CD4-positive, alpha-beta T cell treated with Interleukin-1 beta for 1 hour (primary cell): ENCODE data around the gene S100A1.
"Not testable (repeated sequence)": the region's sequence is repeated elsewhere in the genome, so short reads cannot be mapped to it uniquely, and the experiment has no call there.

Experiments used
- DNase-seq, 2 donors: peaks; one replicate each; pipeline ENCODE4 v3.0.0-alpha.2; 2020 to 2022

Gene S100A1

GRCh38 chr1:153659656-153660055 is 31.4 kb downstream of the S100A1 start:
- DNase-seq = no peak

- no peak for DNase-seq
Observed at GRCh38 chr1:153661111-153661708, 33.0 kb downstream of the S100A1 start.

GRCh38 chr1:153662269-153662668 is 34.0 kb downstream of the S100A1 start:
- no peak for DNase-seq

- no peak for DNase-seq
Observed at GRCh38 chr1:153663211-153663610, 35.0 kb downstream of the S100A1 start.

DNA sequence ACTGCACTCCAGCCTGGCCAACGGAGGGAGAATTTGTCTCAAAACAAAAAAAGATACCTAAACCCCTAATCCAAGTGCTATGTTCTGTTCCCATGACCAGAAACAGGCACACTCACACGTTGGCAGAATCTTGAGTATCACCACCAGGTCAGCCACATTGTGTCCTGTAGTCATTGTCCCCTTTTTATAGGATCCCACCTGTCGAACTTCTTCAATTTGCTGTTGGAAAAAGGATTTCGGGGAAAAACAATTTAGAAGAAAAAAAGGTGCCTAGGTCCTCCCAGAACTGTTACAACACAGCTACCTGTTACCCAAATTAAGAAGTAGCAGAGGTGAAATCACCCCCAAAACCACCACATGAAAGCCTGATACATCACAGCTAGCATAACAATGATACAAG is 39.2 kb downstream of the S100A1 start:
- DNase-seq = no peak

- not testable (repeated sequence) for DNase-seq
Observed at GRCh38 chr1:153668672-153669071, 40.4 kb downstream of the S100A1 start.

- no peak for DNase-seq
Observed at GRCh38 chr1:153669606-153670005, 41.4 kb downstream of the S100A1 start.

GRCh38 chr1:153670257-153670858 is 42.1 kb downstream of the S100A1 start:
- DNase-seq = peak in 1 of 2 donors; percentile 26

- DNase-seq = peak; percentile 99
Observed at GRCh38 chr1:153670859-153671627, 42.8 kb downstream of the S100A1 start, which contains the start of gene ILF2. Gene ILF2, minus strand, starts transcription at chr1:153670993. Its CDS starts 71 bp downstream, at chr1:153670922.

DNA sequence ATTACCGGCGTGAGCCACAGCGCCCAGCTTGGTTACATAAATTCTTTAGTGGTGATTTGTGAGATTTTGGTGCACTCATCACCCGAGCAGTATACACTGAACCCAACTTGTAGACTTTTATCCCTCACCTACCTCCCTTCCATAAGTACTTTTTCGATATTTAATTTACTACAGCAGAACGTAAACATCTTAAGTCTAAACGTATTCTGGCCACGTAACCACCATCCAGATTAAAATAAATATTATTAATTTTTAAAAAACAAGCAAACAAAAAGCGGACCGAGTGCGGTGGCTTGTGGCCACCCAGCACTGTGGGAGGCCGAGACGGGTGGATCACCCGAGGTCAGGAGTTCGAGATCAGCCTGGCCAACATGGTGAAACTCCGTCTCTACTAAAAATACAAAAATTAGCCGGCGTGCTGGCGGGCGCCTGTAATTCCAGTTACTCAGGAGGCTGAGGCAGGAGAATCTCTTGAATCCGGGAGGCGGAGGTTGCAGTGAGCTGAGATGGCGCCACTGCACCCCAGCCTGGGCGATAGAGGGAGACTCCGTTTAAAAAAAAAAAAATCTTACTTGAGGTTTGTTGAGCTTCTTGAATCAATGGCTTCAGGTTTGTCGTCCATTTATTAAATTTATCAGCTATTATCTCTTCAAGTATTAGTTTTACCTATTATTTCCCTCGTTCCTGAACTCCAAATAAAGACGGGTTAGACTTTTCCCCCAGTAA is 43.6 kb downstream of the S100A1 start:
- DNase-seq = peak; percentile 63 to 70

- no peak for DNase-seq
Observed at GRCh38 chr1:153673511-153673910, 45.3 kb downstream of the S100A1 start.

DNA sequence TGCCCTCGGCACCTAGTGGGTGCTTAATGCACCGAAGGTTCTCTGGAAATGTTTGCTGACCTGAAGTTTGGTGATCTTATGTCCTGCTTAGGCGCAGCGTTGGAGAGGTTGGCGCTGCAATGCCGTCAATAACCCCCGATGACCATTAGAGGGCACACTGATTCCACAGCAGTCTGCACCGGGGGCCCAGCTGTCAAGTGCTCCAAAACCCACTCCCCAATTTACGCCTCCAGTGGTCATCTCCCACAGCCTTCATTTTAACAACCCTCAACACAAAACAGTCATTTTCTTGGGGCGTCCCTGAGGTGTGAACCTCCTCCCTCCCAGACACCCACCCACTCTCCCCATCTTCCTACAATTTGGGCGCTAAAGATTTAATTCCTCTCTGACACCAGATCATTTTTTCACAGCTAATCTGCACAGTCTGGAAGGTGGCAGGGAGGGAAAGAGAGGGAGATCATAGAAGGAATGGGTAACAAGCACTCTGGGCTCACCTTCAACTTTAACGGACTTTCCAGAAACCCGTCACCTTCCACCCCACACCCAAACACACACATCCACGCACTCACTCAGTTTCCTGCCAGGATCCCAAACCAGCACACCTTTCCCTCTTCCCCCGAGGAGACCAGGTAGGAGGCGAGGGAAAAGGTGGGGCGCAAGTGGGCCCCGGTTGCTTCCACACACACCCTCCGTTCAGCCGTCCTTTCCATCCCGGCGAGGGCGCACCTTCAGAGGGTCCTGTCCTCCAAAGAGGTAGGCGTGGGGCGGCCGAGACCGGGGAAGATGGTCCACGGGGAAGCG is 49.7 kb downstream of the S100A1 start:
- peak; percentile 49 to 57 for DNase-seq

GRCh38 chr1:153678519-153679336 is 50.5 kb downstream of the S100A1 start, which contains the start of gene NPR1:
Gene NPR1, plus strand, starts transcription at chr1:153678688. Its CDS starts 421 bp downstream, at chr1:153679109.
- DNase-seq = peak in 1 of 2 donors; percentile 24

DNA sequence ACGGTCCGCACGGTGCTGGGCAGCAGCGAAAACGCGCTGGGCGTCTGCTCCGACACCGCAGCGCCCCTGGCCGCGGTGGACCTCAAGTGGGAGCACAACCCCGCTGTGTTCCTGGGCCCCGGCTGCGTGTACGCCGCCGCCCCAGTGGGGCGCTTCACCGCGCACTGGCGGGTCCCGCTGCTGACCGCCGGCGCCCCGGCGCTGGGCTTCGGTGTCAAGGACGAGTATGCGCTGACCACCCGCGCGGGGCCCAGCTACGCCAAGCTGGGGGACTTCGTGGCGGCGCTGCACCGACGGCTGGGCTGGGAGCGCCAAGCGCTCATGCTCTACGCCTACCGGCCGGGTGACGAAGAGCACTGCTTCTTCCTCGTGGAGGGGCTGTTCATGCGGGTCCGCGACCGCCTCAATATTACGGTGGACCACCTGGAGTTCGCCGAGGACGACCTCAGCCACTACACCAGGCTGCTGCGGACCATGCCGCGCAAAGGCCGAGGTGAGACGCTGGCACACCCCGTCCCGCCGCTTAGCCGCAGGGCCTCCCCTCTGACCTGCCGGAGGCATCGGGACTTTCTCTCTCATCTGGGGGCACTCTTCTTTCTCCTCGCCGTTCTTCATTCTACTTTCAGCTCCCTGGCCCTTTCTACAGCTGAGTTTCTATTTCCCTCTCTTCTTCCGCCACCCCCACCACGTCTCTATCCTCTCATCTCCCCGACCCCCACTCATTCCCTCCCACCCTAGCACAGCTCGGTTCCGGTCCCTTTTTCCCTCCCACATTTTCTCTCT is 51.3 kb downstream of the S100A1 start:
- peak in 1 of 2 donors; percentile 8 for DNase-seq

DNA sequence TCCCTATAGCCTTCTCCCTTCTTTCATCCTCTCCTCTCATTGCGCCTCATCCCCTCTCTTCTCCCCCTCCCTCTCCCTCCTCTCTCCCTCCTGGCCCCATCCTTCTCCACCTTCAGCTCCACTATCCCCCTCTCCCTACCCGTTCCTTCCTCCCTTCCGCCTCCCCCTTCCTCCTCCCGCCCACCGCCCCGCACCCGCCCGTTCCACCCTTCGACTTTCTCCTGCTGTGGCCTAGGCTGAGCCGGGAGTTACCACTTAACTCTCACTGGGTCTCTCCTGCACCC is 51.8 kb downstream of the S100A1 start:
- no peak for DNase-seq
